ENCODE data around the gene CLDN9. TPM values are rescaled to one million over a fixed set of nuclear protein-coding genes. Genes with fewer than 3 reads are reported as not detected.

The CLDN9 gene
- total RNA-seq, 1 experiment from 2014 or later, result not detected

DNA sequence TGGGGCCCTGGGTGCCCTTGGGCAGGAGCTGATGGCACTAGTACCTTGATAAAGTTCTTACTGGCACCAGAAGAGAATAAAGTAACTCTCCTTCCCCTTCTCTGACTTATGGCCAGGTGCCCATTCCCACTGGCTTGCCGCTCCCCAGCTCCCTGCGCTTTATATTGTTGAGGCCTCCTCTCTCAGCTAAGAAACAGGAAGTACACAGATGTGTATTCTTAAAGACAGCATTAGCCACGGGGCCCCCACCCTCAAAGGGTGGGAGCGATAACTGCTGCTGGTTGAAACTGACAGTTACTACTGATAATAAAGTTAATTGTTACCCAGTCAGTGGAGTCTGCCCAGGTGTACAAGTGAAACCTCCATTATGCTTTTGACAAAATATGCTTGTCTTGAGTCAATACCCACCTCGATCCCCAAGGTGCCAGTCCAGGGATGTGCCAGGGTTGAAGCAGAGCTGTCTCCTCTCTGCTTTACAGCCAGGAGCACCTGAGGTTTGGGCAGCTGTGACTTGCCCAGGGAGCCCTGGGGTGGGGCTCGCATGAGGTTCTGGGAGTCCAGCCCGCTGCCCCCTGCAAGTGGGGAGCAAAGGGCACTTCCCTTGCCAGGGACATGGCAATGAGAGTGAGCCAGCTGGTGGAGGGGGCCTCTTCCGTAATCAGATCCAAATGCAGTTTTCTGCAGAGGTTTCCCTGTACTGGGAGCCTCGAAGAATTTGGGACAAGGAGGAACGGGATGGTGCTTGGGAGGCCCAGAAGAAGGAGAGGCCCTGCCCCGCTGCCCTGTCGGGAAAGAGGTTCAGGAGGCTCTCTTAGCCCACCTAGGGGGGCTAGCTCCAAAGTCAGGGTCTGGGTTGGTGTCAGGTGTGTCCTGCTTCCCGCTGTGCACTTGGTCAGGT is 5.4 kb upstream of the CLDN9 start:
- no peak overlapping the region for H3K4me3 ChIP-seq (ENCODE audit: low read depth, low read length, poor library complexity, severe bottlenecking)
- intact Hi-C loops (cut with micrococcal nuclease; ENCODE audit: unreplicated experiment), result no loop called here
- ChIA-PET CTCF (interaction anchor here (0.6 kb wide), 1 partner anchor 153 kb away, joined by 3 read pairs; no protein-coding TSS in a partner anchor), POLR2A (ENCODE audit: low non-redundant PET) (no interaction called here)
- peaks cover 67% of the 10 kb centered on the region for H3K27me3 ChIP-seq (replicated peaks; ENCODE audit: insufficient read depth, low read depth, low read length, poor library complexity)
- H3K36me3 ChIP-seq (ENCODE audit: insufficient read depth, low read length, poor library complexity, severe bottlenecking), result no peaks in the 10 kb centered on the region
- BruUV-seq (replicated peaks), result no TSS peak
- H3K4me1 ChIP-seq (ENCODE audit: insufficient read depth, low read length, poor library complexity, severe bottlenecking), result peaks cover 4% of the 10 kb centered on the region
- H3K27ac ChIP-seq (ENCODE audit: low read depth, low read length, poor library complexity, severe bottlenecking), result no peak overlapping the region
- no peaks in the 10 kb centered on the region for H3K9me3 ChIP-seq (ENCODE audit: low read depth, low read length, poor library complexity, severe bottlenecking)
- TF ChIP-seq, protein P1, sequence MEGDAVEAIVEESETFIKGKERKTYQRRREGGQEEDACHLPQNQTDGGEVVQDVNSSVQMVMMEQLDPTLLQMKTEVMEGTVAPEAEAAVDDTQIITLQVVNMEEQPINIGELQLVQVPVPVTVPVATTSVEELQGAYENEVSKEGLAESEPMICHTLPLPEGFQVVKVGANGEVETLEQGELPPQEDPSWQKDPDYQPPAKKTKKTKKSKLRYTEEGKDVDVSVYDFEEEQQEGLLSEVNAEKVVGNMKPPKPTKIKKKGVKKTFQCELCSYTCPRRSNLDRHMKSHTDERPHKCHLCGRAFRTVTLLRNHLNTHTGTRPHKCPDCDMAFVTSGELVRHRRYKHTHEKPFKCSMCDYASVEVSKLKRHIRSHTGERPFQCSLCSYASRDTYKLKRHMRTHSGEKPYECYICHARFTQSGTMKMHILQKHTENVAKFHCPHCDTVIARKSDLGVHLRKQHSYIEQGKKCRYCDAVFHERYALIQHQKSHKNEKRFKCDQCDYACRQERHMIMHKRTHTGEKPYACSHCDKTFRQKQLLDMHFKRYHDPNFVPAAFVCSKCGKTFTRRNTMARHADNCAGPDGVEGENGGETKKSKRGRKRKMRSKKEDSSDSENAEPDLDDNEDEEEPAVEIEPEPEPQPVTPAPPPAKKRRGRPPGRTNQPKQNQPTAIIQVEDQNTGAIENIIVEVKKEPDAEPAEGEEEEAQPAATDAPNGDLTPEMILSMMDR (conservative IDR thresholded peaks at IDR 0.05; ENCODE audit: low read depth, low read length), result no peak
- TF ChIP-seq EZH2 (IDR thresholded peaks at IDR 0.05; ENCODE audit: borderline replicate concordance, low read depth, low read length, poor library complexity, severe bottlenecking), result no peak
- no peak for DNase-seq (ENCODE audit: low spot score)

DNA sequence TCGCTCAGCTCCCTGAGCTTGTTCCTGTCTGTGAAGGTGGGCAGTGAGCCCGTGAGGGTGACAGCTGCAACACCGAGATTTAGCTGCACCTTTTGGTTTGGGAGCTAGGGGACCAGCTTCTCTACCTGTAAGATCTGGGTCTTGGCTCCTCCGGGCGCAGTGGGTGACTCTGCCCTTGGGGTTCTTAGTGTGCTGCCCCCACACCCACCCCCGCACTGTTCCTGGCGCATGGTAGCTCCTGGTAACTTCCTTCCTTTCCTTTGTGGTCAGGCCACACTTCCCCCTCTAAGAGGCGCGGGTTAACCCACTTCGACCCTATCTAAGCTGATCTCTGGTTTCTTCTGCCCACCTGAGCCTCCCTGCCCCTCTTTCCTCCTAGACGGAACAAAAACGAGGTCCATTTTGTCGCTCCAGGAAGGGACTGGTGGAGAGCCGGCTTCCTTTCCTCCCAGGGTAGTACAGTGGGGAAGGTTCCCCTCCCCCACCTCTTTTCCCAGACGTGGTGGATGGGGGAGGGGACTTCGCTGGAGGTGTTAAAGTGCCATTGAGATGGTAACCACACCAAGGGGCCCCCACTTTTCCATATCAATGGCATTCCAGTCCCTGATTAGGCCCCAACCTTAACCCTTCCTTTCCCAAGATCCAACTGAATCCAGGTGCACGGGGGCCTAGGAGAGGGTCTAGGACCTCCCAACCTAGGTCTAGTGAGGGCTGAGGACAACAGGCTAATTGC is 4.6 kb upstream of the CLDN9 start:
- Histone ChIP-seq H3K4me3 (ENCODE audit: low read depth, low read length, poor library complexity, severe bottlenecking) (no peak overlapping the region), H3K27me3 (replicated peaks; ENCODE audit: insufficient read depth, low read depth, low read length, poor library complexity) (peaks cover 75% of the 10 kb centered on the region)
- CTCF ChIA-PET, result interaction anchor here (0.6 kb wide), 1 partner anchor 152 kb away, joined by 3 read pairs; no protein-coding TSS in a partner anchor

DNA sequence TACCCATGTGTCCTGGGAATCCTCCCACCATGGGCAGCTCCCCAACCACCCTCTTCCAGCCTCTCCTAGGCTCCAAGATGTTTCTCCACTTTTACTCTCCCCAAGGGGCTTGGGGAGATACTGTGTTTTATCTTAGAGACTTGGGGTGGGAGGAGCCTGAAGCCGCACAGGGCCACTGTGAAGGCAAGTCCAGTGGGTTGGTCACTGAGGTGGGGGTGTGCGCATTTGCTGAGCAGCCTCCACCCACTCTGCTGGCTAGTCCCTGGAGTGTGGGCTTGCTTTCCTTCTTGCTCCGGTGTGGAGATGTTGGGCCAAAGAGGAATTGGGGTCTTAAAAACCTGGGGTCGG is 4.1 kb upstream of the CLDN9 start:
- H3K4me1 ChIP-seq (ENCODE audit: insufficient read depth, low read length, poor library complexity, severe bottlenecking), result peaks cover 4% of the 10 kb centered on the region
- CTCF ChIA-PET, result no interaction called here
- H3K27me3 ChIP-seq (replicated peaks; ENCODE audit: insufficient read depth, low read depth, low read length, poor library complexity), result peaks cover 80% of the 10 kb centered on the region
- intact Hi-C loops (cut with micrococcal nuclease; ENCODE audit: unreplicated experiment), result no loop called here
- H3K4me3 ChIP-seq (ENCODE audit: low read depth, low read length, poor library complexity, severe bottlenecking), result no peak overlapping the region
- H3K36me3 ChIP-seq (ENCODE audit: insufficient read depth, low read length, poor library complexity, severe bottlenecking), result no peaks in the 10 kb centered on the region
- POLR2A ChIA-PET (ENCODE audit: low non-redundant PET), result no interaction called here
- no peak for DNase-seq (ENCODE audit: low spot score)
- TF ChIP-seq, protein P1 (conservative IDR thresholded peaks at IDR 0.05; ENCODE audit: low read depth, low read length), result no peak
- TF ChIP-seq EZH2 (IDR thresholded peaks at IDR 0.05; ENCODE audit: borderline replicate concordance, low read depth, low read length, poor library complexity, severe bottlenecking), result no peak
- BruUV-seq (replicated peaks), result no TSS peak
- no peaks in the 10 kb centered on the region for H3K9me3 ChIP-seq (ENCODE audit: low read depth, low read length, poor library complexity, severe bottlenecking)
- no peak overlapping the region for H3K27ac ChIP-seq (ENCODE audit: low read depth, low read length, poor library complexity, severe bottlenecking)

More for the DNA sequence above, 4.6 kb upstream of the CLDN9 start:
- Histone ChIP-seq H3K36me3 (ENCODE audit: insufficient read depth, low read length, poor library complexity, severe bottlenecking) (no peaks in the 10 kb centered on the region), H3K27ac (ENCODE audit: low read depth, low read length, poor library complexity, severe bottlenecking) (no peak overlapping the region), H3K4me1 (ENCODE audit: insufficient read depth, low read length, poor library complexity, severe bottlenecking) (peaks cover 4% of the 10 kb centered on the region), H3K9me3 (ENCODE audit: low read depth, low read length, poor library complexity, severe bottlenecking) (no peaks in the 10 kb centered on the region)
- TF ChIP-seq, protein P1 (conservative IDR thresholded peaks at IDR 0.05; ENCODE audit: low read depth, low read length), result no peak
- TF ChIP-seq EZH2 (IDR thresholded peaks at IDR 0.05; ENCODE audit: borderline replicate concordance, low read depth, low read length, poor library complexity, severe bottlenecking), result no peak
- DNase-seq (ENCODE audit: low spot score), result no peak
- intact Hi-C loops (cut with micrococcal nuclease; ENCODE audit: unreplicated experiment), result no loop called here
- POLR2A ChIA-PET (ENCODE audit: low non-redundant PET), result no interaction called here
- BruUV-seq (replicated peaks), result no TSS peak

Measured in A673 (cell line).